ENCODE results near the gene ADAMTS17.
A peak's percentile ranks its signal among the peaks of the same experiment; 100 is the strongest.

Gene ADAMTS17

GRCh38 chr15:100242989-100243388, 98.8 kb downstream of the ADAMTS17 start:
- DNase-seq (ENCODE audit: low read depth, low spot score): no peak
- no peak for TF ChIP-seq CTCF (IDR thresholded peaks at IDR 0.05; ENCODE audit: low read depth, low read length)
- no peak overlapping the region for H3K4me3 ChIP-seq (ENCODE audit: low read depth, low read length)
- in situ Hi-C loops (cut with HindIII; ENCODE audit: low sequenced_read_pairs): no loop called here

DNA sequence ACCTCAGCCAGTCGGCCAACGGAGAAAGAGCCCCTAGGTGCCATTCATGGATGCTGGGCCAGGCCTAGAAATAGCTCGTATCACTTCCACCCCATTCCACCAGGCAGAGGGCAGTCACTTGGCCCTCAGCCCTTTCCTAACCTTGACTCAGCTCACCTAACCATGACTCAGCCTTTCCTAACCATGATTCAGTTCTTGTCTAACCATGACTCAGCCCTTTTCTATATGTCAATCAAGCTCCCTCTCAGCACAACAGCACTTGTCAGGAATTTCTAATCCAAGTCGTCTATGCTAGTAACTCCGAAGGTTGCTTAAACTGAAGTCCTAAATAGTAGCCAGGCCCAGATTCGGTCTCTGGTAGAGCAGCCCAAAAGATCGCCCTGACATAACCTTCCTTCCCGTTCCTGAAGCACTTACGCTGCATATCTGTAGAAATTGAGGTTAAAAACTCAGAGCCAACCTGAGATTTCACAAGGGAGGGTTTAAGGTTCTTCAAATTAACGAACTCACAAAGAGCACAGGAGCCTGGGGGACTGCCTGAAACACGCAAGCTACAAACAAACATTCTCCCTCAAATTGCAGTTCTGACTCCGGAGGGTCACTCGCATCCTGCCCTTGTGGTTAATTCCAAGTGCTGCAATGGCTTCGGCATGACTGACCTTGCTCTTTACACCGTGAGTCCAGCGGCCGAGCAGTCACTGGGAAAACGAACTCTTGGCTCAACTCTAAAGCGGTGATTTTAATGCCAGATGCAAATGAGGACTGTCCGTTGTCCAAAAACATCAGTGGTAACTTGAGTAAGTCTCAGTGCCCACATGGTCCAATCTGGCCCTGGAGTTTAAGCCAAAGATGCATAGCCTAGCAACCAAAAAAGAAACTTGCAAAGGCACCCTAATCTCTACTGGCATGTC, 99.9 kb downstream of the ADAMTS17 start:
- DNase-seq (ENCODE audit: low read depth, low spot score): peak; percentile 88
- H3K4me3 ChIP-seq (ENCODE audit: low read depth, low read length): no peak overlapping the region

GRCh38 chr15:100236981-100237720, 104.6 kb downstream of the ADAMTS17 start:
- no peak overlapping the region for H3K4me3 ChIP-seq (ENCODE audit: low read depth, low read length)
- TF ChIP-seq CTCF (IDR thresholded peaks at IDR 0.05; ENCODE audit: low read depth, low read length): no peak
- DNase-seq (ENCODE audit: low read depth, low spot score): no peak
- in situ Hi-C loops (cut with HindIII; ENCODE audit: low sequenced_read_pairs): no loop called here

More for the DNA sequence above, 99.9 kb downstream of the ADAMTS17 start:
- in situ Hi-C loops (cut with HindIII; ENCODE audit: low sequenced_read_pairs): no loop called here
- TF ChIP-seq CTCF (IDR thresholded peaks at IDR 0.05; ENCODE audit: low read depth, low read length): no peak

DNA sequence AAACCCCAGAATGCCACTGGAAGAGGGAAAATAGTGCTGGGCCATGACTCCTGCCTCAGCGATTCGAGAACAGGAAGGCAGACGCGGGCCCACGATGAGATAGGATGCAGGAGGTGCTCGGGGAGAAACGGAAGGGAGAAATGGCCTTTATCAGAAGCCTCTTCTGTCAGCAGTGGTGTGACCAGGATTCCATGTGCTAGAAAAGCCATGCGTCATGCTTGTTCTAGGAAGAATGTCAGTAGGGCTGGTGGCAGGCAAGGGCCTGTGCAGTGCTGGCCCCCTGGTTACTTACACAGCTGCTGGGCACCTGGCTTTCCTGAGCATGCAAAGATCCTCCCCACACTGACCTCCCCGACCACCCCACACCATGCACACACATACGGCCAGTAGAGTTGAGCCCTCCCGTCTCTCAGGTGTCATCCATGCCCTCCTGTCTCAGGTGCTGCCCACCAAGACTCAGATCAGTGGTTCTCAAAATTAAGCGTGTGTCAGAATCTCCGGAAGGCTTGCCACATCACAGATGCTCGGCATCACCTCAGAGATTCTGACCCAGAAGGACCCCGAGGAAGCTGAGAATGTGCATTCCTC, 106.7 kb downstream of the ADAMTS17 start:
- DNase-seq (ENCODE audit: low read depth, low spot score): no peak
- in situ Hi-C loops (cut with HindIII; ENCODE audit: low sequenced_read_pairs): no loop called here
- no peak for TF ChIP-seq CTCF (IDR thresholded peaks at IDR 0.05; ENCODE audit: low read depth, low read length)
- H3K4me3 ChIP-seq (ENCODE audit: low read depth, low read length): no peak overlapping the region

- in situ Hi-C loops (cut with HindIII; ENCODE audit: low sequenced_read_pairs): no loop called here
- DNase-seq (ENCODE audit: low read depth, low spot score): no peak
- TF ChIP-seq CTCF (IDR thresholded peaks at IDR 0.05; ENCODE audit: low read depth, low read length): no peak
- no peak overlapping the region for H3K4me3 ChIP-seq (ENCODE audit: low read depth, low read length)
Observed at GRCh38 chr15:100234158-100235029, 107.4 kb downstream of the ADAMTS17 start.

GRCh38 chr15:100230784-100231183, 111.0 kb downstream of the ADAMTS17 start:
- TF ChIP-seq CTCF (IDR thresholded peaks at IDR 0.05; ENCODE audit: low read depth, low read length): no peak
- H3K4me3 ChIP-seq (ENCODE audit: low read depth, low read length): no peak overlapping the region
- in situ Hi-C loops (cut with HindIII; ENCODE audit: low sequenced_read_pairs): no loop called here
- no peak for DNase-seq (ENCODE audit: low read depth, low spot score)

Data from astrocyte of the spinal cord (primary cell).